GM12801 (cell line): ENCODE data around the gene CLDN22.

ENCODE experiments used
- CTCF ChIP-seq: IDR thresholded peaks from one replicate; pipeline ENCODE4 v1.5.1; 2011; ENCODE audit warnings: control low read depth; ENCODE audit not compliant: insufficient read length; ENCODE audit errors: extremely low read depth

The CLDN22 gene

GRCh38 chr4:183324619-183325018 is 4.5 kb upstream of the CLDN22 start:
- TF ChIP-seq CTCF: no peak

DNA sequence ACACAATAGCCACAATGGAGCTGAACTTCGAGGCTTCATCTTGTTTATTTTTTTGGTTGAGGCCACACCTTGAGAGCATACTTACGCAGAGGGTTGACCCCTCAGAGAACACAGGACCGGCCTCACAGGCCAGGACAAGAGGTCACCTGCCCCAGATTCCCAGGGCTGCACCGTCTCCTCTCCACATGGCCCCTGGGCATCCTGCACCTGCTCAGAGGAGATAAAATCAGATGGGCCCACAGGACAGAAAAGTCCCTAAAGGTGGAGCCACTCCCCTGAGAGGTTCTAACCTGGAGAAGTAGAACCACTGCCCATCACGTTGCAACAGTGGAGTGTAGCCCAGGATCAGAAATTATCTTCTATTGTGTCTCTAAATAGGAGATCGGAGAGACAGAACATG is 3.2 kb upstream of the CLDN22 start:
- no peak for TF ChIP-seq CTCF

- no peak for TF ChIP-seq CTCF
Observed at GRCh38 chr4:183322326-183322725, 2.2 kb upstream of the CLDN22 start, which contains the start of gene CLDN24. Gene CLDN24 (minus strand): TSS chr4:183322426. CDS start chr4:183322426, 0 bp downstream.

DNA sequence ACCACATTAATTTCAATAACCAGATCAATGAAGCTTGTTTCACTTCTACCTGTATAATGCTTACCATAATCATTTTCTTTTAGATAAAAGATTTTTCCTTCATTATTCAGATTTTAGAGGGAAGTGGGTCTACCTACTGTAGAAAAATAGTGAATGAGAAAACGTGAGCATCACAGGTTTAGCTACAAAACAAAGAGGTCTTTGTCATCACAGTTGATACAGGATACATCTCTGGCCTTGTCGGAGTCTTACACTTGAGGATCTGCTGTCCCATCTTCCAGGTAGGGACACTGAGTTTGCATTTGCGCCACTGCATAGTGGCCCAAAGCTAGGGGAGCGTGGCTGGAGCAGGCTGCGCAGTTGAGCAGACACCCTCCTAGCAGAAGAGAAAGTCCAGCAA is 1.4 kb upstream of the CLDN22 start:
- TF ChIP-seq CTCF: no peak

- no peak for TF ChIP-seq CTCF
Observed at GRCh38 chr4:183321079-183321478, 1.0 kb upstream of the CLDN22 start.

GRCh38 chr4:183318656-183319055 is 1.4 kb downstream of the CLDN22 start:
- no peak for TF ChIP-seq CTCF

DNA sequence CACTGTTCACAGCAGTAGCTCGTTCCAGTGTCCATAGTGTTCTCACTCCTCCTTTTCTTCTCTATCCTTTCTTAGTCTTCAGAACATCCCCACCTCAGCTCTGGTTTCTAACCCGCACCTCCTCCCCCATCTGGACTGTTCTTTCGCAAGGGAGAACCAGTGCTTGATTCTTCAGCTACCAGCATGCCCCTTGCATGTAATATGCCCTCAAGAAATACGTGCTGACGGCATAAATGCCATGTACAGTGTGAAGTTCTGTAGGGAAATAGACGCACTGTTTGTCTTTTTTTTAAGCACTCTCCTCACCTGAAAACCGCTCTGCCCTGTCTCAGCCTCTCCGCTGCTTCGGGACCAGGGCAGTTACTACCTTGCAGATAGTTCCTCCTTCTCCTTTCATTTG is 5.3 kb downstream of the CLDN22 start:
- TF ChIP-seq CTCF: no peak

DNA sequence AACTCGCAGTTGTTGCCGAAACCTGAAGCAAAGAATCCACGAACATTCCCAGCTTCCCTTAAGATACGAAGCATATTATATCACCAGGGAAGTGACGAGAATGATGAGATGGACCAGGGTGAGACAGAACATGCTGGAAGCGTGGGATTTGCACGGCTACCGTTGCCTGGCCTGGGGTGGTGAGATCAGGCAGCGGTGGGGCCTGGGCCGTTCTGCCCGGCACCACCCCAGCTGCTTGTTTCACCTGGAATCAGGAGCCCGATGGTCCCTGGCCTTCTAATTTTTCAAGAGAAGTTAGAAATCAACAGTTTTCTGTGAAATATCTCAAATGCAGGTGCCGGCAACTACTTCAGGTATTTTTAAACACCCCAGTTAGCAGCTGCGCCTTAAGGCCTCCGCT is 5.7 kb downstream of the CLDN22 start:
- TF ChIP-seq CTCF: no peak
